Measurements from ENCODE around the gene OXLD1.

Gene OXLD1

GRCh38 chr17:81706232-81706611 is 39.8 kb upstream of the OXLD1 start:
- DNase-seq, result no peak
- Mint-ChIP-seq H3K27me3 (no peaks in the 10 kb centered on the region), H3K9me3 (no peaks in the 10 kb centered on the region), H3K4me3 (no peak overlapping the region), H3K27ac (no peak overlapping the region), H3K4me1 (peaks cover 67% of the 10 kb centered on the region)
- no peak for ATAC-seq

DNA sequence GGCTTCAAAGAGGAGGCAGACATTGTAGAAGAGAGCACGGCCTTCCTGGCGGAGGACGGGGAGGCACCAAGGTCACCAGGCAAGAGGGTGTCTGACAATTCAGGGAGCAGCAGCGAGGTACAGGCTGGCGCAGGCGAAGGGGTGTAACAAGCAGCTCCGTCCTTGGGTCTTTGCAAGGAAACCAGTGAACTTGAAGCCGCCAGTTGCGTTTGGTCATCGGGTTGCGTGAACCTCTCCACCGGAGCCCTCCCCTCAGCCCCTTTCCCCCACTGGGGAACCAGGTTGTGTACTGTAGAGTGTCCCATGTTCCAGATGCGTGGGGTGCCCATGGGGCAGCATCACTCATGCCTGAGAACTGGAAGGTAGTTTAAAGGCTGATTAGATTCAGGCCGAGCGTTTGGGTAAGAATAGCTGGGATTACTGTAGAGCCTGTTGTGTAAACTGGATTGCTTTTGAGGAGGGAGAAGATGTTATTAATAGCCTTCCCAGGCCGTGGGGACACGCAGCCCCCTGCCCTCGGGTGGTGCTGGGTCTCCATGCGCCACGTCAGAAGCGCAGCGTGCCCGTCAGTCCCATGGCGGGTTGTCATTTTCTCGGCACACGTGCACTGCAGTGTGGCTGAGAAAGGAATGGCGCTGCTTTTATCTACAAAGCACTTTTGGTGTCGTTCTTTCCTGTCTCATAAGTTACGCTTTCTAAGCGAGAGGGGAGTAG is 39.3 kb upstream of the OXLD1 start:
- H3K4me1 Mint-ChIP-seq, result peaks cover 67% of the 10 kb centered on the region
- peak overlapping the region in 1 of 2 donors; percentile 30 for H3K4me3 Mint-ChIP-seq
- H3K27ac Mint-ChIP-seq, result peak overlapping the region; percentile 11 to 45
- no peaks in the 10 kb centered on the region for H3K27me3 Mint-ChIP-seq
- DNase-seq (no peak), ATAC-seq (no peak)
- no peaks in the 10 kb centered on the region for H3K9me3 Mint-ChIP-seq

DNA sequence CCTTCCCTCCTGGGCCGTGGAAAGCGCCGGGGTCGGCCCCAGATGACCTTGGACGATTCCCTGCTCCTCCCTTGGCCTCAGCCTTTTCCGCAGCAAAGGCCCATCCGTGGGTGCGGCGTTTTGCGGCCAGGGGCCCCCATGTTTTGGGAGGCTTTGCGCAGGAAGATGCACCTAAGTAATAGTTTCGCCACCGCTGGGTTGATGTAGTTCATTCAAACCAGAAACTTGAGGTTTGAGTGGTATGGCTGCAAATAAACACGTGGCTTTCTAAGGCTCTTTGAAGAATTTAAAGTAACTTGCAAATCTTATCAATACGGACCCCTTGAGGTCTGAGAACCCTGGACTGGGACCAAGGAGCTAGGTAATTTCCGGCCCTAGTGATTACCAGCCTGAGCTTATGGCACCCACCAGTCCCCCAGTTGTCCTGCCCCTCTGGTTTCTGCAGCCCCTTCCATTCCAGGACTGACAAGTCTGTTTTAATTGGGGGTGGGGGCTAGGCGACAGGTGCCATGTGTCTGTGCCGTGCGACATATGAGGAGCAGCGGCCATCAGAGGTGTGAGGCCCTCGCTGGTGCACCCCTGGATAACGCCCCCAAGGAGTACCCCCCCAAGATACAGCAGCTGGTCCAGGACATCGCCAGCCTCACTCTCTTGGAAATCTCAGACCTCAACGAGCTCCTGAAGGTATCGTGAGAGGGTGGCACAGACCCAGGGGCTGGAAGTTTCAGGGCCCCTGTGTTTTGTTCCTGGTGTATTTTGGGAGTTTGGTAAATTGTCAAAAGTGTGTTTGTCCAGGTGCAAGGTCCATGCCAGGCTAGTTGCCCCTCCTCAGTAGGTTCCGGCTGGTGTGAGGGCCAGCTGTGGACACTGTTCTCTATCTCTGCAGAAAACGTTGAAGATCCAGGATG is 37.6 kb upstream of the OXLD1 start:
- H3K4me1 Mint-ChIP-seq, result peaks cover 61% of the 10 kb centered on the region
- H3K9me3 Mint-ChIP-seq, result no peaks in the 10 kb centered on the region
- DNase-seq (peak in 1 of 2 donors; percentile 47), ATAC-seq (peak; percentile 24)
- peak overlapping the region; percentile 94 to 97 for H3K4me3 Mint-ChIP-seq
- peak overlapping the region; percentile 40 to 67 for H3K27ac Mint-ChIP-seq
- H3K27me3 Mint-ChIP-seq, result no peaks in the 10 kb centered on the region

DNA sequence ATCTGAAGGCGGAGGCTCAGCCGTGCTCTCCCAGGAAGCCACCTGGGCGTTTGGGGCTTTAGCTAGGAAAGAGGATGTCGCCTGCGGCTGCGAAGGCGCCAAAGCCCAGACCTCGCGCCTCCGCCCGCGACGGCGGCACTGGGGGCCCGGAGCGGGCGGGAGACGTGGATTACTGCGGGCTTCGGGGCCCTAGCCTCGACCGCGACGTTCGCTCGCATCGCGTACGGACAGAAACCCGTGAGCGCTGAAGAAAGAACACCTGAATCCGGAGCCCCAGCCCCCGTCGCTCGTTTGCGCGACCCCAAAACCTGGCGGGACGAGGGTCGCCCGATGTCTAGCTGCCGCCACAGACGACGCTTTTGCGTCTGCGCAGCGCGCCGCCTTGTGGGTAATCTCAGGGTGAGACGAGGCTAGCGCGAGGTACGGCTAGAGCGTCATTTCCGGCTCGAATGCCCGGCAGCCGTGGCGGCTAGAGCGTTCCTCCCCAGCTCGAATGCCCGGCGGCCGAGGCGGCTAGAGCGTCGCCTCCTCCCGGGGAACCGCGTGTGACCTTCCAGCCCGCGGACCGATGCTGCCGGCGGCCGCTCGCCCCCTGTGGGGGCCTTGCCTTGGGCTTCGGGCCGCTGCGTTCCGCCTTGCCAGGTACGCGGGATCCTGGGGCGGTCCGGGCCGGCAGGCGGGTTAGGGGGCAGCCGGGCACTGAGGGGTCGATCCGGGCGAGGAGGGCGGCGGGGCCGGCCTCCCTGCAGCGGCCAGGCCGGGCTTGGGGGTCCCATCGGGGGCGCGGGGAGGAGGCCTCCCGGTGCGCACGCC is 36.7 kb upstream of the OXLD1 start, which contains the start of gene MRPL12:
MRPL12 (plus strand) TSS at position 434 of the 813 bp plus-strand sequence; CDS start at position 569, 135 bp downstream.
- peak within 1 kb of the TSS; percentile 94 to 97 for H3K4me3 Mint-ChIP-seq
- ATAC-seq (peak; percentile 92), DNase-seq (peak; percentile 85 to 89)
- H3K9me3 Mint-ChIP-seq, result no peaks in the 10 kb centered on the region
- H3K4me1 Mint-ChIP-seq, result peaks cover 61% of the 10 kb centered on the region
- no peaks in the 10 kb centered on the region for H3K27me3 Mint-ChIP-seq
- H3K27ac Mint-ChIP-seq, result peak within 1 kb of the TSS; percentile 98 to 99

GRCh38 chr17:81701288-81702071 is 35.1 kb upstream of the OXLD1 start:
- H3K4me3 Mint-ChIP-seq, result peak overlapping the region; percentile 94 to 97
- H3K27me3 Mint-ChIP-seq, result no peaks in the 10 kb centered on the region
- no peak for ATAC-seq
- H3K27ac Mint-ChIP-seq, result peak overlapping the region; percentile 87 to 99
- no peak for DNase-seq
- H3K9me3 Mint-ChIP-seq, result no peaks in the 10 kb centered on the region
- H3K4me1 Mint-ChIP-seq, result peaks cover 61% of the 10 kb centered on the region

- Mint-ChIP-seq H3K9me3 (no peaks in the 10 kb centered on the region), H3K27me3 (no peaks in the 10 kb centered on the region), H3K4me1 (peaks cover 52% of the 10 kb centered on the region), H3K27ac (peak overlapping the region in 1 of 2 donors; percentile 99), H3K4me3 (peak overlapping the region; percentile 41 to 97)
- DNase-seq, result no peak
- no peak for ATAC-seq
Observed at GRCh38 chr17:81700353-81701287, 34.2 kb upstream of the OXLD1 start.

GRCh38 chr17:81697261-81698044 is 31.0 kb upstream of the OXLD1 start:
- DNase-seq (no peak), ATAC-seq (no peak)
- Mint-ChIP-seq H3K4me3 (no peak overlapping the region), H3K27ac (no peak overlapping the region), H3K4me1 (peaks cover 33% of the 10 kb centered on the region), H3K27me3 (no peaks in the 10 kb centered on the region), H3K9me3 (no peaks in the 10 kb centered on the region)

DNA sequence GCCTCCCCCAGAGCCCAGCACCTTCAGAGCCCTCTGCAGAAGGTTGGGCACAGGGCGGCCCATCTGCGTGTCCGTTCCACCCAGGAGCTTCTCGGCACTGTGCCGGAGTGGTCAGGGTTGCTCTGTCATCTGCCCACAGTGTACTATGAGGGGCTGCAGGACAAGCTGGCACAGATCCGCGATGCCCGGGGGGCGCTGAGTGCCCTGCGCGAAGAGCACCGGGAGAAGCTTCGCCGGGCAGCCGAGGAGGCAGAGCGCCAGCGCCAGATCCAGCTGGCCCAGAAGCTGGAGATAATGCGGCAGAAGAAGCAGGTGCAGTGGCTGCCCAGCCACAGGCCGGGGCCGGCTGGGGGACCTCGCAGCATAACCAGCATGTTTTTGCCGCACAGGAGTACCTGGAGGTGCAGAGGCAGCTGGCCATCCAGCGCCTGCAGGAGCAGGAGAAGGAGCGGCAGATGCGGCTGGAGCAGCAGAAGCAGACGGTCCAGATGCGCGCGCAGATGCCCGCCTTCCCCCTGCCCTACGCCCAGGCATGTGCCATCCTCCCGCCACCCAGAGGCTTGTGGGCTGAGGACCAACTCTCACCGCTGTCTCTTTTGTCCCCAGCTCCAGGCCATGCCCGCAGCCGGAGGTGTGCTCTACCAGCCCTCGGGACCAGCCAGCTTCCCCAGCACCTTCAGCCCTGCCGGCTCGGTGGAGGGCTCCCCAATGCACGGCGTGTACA is 30.0 kb upstream of the OXLD1 start:
- peak; percentile 22 for ATAC-seq

GRCh38 chr17:81695801-81696200 is 29.4 kb upstream of the OXLD1 start:
- H3K4me1 Mint-ChIP-seq, result peaks cover 17% of the 10 kb centered on the region
- no peaks in the 10 kb centered on the region for H3K9me3 Mint-ChIP-seq
- ATAC-seq (peak; percentile 14), DNase-seq (no peak)
- no peaks in the 10 kb centered on the region for H3K27me3 Mint-ChIP-seq
- H3K27ac Mint-ChIP-seq, result no peak overlapping the region
- no peak overlapping the region for H3K4me3 Mint-ChIP-seq

More for the DNA sequence above, 30.0 kb upstream of the OXLD1 start:
- Mint-ChIP-seq H3K27ac (no peak overlapping the region), H3K4me3 (no peak overlapping the region), H3K4me1 (peaks cover 23% of the 10 kb centered on the region), H3K9me3 (no peaks in the 10 kb centered on the region), H3K27me3 (no peaks in the 10 kb centered on the region)
- DNase-seq, result no peak

DNA sequence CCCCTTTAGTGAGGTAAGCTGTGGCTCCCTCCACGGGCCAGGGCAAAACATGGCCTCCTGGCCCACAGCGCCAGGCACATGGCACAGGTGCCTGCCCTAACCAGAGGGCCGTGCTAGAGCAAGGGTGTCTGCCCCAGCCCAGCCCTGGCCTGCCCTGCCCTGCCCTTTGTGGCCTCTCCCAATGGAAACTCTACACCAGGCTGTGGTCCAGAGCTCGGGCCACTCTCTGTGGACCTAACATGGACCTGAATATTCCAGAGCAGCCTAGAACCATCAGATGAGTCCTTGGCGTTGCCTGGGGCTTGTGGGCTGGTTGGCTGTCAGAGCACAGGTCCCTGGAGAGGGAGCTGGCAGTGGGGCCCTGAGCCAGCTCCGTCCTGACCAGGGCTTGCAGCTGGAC is 28.8 kb upstream of the OXLD1 start:
- H3K4me1 Mint-ChIP-seq, result peaks cover 11% of the 10 kb centered on the region
- H3K27ac Mint-ChIP-seq, result no peak overlapping the region
- DNase-seq, result no peak

GRCh38 chr17:81694810-81695209 is 28.4 kb upstream of the OXLD1 start:
- Mint-ChIP-seq H3K9me3 (no peaks in the 10 kb centered on the region), H3K27me3 (no peaks in the 10 kb centered on the region), H3K27ac (no peak overlapping the region), H3K4me1 (peaks cover 11% of the 10 kb centered on the region), H3K4me3 (no peak overlapping the region)
- DNase-seq, result no peak
- no peak for ATAC-seq

More for the DNA sequence above, 28.8 kb upstream of the OXLD1 start:
- H3K4me3 Mint-ChIP-seq, result no peak overlapping the region
- no peak for ATAC-seq
- H3K27me3 Mint-ChIP-seq, result no peaks in the 10 kb centered on the region
- no peaks in the 10 kb centered on the region for H3K9me3 Mint-ChIP-seq

DNA sequence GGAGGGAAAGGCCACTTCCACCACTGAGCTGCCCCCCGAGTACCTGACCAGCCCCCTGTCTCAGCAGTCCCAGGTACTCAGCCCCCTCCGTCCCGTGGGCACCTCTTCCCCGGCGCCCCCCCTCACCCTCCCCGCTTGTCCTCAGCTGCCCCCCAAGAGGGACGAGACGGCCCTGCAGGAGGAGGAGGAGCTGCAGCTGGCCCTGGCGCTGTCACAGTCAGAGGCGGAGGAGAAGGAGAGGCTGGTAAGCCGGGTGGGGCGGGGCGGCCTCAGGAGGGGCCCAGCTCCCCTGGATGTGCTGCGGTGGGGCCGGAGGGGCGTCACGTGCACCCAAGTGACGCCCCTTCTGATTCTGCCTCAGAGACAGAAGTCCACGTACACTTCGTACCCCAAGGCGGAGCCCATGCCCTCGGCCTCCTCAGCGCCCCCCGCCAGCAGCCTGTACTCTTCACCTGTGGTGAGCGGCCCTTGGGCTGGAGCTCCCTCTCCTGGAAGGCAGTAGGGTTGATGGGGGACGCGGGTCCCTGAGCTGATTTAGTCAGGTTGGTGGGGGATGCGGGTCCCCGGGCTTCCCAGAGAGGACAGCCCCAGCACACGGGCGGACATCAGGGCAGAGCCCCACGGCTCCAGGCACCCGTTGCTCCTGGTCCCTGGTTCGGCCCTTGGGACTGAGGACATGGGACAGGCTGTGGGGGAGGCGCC is 27.3 kb upstream of the OXLD1 start:
- DNase-seq (no peak), ATAC-seq (peak; percentile 17)
- no peaks in the 10 kb centered on the region for H3K27me3 Mint-ChIP-seq
- peak overlapping the region in 1 of 2 donors; percentile 59 for H3K27ac Mint-ChIP-seq
- peaks cover 20% of the 10 kb centered on the region for H3K4me1 Mint-ChIP-seq
- H3K9me3 Mint-ChIP-seq, result no peaks in the 10 kb centered on the region
- no peak overlapping the region for H3K4me3 Mint-ChIP-seq

Measured in stimulated activated naive CD8-positive, alpha-beta T cell treated with anti-CD3 and anti-CD28 coated beads, Interleukin-15, amount 100 ng/mL, for 72 hours (primary cell).